GDM1 (cell line): ENCODE results near the gene SYCE1.

Experiments
- DNase-seq: peaks from one replicate; lab custom pipeline; 2025; lab: John Stamatoyannopoulos, UW

The SYCE1 gene

DNA sequence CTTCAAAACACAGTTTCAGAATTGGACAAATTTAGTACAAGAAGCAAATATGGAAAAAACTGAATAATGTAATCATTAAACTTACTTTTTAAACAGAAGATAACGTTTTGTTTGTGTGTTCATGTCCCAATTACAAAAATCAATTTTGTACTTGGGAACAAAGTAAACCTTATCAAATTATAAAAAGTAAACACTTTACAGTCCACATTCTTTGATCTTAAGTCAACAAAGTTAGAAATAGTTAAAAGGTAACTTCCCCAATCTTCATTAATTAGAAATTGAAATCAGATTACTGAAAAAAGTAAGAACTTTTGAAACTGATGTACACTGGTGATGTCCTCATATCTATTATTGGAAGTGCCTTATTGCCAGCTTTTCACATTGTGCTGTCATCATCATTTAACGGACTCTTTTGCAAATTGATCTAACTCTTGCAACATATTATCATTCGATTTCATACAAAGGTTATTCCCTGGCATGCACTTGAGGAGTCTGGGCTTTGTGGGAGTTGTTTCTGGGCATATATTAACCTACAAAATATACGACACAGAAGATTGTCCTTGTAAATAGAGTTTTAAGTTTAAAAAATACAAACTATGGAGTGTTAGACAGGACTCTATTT is 53.4 kb downstream of the SYCE1 start:
- DNase-seq, result no peak

DNA sequence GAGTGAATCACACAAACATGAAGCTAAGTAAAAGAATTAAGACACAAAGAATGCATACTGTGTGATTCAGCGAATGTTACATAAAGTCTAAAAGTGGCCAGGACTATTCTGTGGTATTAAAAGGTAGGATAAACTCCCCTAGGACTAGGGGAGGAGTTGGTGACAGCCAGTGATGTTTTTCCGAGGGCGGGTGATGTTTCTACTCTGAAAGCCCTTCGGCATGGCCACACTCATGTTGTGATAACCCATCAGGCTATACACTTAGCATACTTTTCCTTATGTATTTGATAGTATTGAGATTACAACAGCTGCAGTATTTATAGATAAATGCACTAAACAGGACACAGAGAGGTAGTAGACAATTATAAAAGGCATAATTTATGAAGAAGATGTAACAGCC is 54.0 kb downstream of the SYCE1 start:
- no peak for DNase-seq

GRCh38 chr10:133509700-133510099 is 55.7 kb downstream of the SYCE1 start:
- DNase-seq, result no peak
